ENCODE measurements around the gene CEP85. TPM values are rescaled to one million over a fixed set of nuclear protein-coding genes. Genes with fewer than 3 reads are reported as not detected.

The CEP85 gene
- total RNA-seq, 4 donors from 2014 or later = 7.5 to 14.7 (median 12.5) TPM

- Histone ChIP-seq H3K4me3 (no peak overlapping the region), H3K36me3 (peaks cover 0 to 97% (median 23%) of the 10 kb centered on the region in 3 donors), H3K27me3 (no peaks in the 10 kb centered on the region), H3K27ac (no peak overlapping the region), H3K9me3 (no peaks in the 10 kb centered on the region), H3K4me1 (no peaks in the 10 kb centered on the region)
- intact Hi-C loops (cut with DNase I) = no loop called here
- 72 to 88% methylated on average over 2 of the region's 2 CpGs for WGBS, 2 donors
- DNase-seq = no peak
- TF ChIP-seq CTCF (IDR thresholded peaks at IDR 0.05) = no peak
- TF ChIP-seq POLR2A (IDR thresholded peaks at IDR 0.05) = no peak
These were observed 25.0 kb downstream of the CEP85 start for GRCh38 chr1:26259005-26259404.

DNA sequence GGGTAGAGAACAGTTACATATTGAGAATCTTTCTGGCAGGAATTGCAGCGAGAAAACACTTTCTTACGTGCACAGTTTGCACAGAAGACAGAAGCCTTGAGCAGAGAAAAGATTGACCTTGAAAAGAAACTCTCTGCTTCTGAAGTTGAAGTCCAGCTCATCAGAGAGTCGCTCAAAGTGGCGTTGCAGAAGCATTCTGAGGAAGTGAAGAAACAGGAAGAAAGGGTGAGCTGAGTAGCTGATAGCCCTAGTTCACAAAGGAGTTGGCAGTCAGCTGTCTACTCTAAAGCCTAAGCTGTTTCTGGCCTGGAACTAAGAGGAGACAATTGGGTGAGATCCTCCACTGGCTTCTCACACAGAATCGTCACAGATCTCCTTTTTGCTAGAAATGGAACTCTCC is 25.6 kb downstream of the CEP85 start:
- peaks cover 0 to 100% (median 23%) of the 10 kb centered on the region in 3 donors for H3K36me3 ChIP-seq
- WGBS, 2 donors = 84 to 86% methylated on average over 5 of the region's 5 CpGs

DNA sequence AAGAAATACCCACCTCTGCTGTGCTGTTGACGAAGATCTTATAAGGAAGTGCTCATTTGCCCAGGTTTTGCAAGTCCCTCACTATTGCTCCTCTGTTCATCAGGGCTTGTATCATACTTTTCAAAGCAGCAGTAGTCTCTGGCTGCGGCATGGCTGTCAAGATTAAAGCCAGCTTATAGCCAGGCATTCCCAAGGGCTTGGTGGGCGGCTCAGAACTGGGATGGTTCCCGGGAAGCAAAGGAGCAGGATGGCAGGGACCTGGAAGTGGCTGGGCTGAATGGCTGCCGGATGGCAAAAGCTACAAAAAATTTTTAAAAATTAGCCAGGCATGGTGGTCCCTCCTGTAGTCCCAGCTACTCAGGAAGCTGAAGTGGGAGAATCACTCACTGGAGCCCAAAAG is 29.2 kb downstream of the CEP85 start:
- Histone ChIP-seq H3K4me1 (peaks cover 0 to 3% (median 0%) of the 10 kb centered on the region in 3 donors), H3K27ac (no peak overlapping the region), H3K4me3 (no peak overlapping the region), H3K36me3 (peaks cover 0 to 92% (median 18%) of the 10 kb centered on the region in 3 donors), H3K9me3 (peaks cover 0 to 1% (median 0%) of the 10 kb centered on the region in 3 donors), H3K27me3 (no peaks in the 10 kb centered on the region)
- intact Hi-C loops (cut with DNase I) = no loop called here
- WGBS, 2 donors = 84 to 96% methylated on average over 5 of the region's 5 CpGs
- no peak for DNase-seq
- TF ChIP-seq CTCF (IDR thresholded peaks at IDR 0.05) (no peak), POLR2A (IDR thresholded peaks at IDR 0.05) (no peak)

More for the DNA sequence above, 25.6 kb downstream of the CEP85 start:
- Histone ChIP-seq H3K27me3 (no peaks in the 10 kb centered on the region), H3K27ac (no peak overlapping the region), H3K9me3 (no peaks in the 10 kb centered on the region), H3K4me3 (no peak overlapping the region), H3K4me1 (no peaks in the 10 kb centered on the region)
- no peak for DNase-seq
- intact Hi-C loops (cut with DNase I) = no loop called here
- TF ChIP-seq POLR2A (IDR thresholded peaks at IDR 0.05) = no peak
- TF ChIP-seq CTCF (IDR thresholded peaks at IDR 0.05) = no peak

DNA sequence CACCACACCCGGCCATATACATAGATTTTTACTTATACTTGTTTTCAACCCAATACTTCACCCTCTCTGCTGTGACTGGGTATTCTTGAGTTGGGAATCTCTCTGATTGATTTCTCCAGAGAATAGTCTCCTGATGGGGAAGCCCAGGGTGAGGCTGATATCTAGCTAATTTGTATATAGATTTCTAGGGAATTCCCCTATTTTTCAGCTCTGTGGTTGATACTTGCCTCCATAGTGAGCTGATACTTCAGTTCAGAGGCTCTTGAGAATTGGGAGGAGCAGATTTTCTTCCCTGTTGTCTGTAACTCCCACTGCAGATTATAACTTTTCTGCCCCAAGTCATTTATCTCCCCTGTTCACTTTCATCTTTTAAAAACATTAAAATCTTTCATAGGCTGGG is 31.4 kb downstream of the CEP85 start:
- H3K27ac ChIP-seq = no peak overlapping the region
- TF ChIP-seq POLR2A (IDR thresholded peaks at IDR 0.05) (no peak), CTCF (IDR thresholded peaks at IDR 0.05) (no peak)
- no peaks in the 10 kb centered on the region for H3K27me3 ChIP-seq
- intact Hi-C loops (cut with DNase I) = no loop called here
- peaks cover 0 to 13% (median 11%) of the 10 kb centered on the region in 3 donors for H3K9me3 ChIP-seq
- no peak for DNase-seq
- WGBS, 2 donors = 93 to 100% methylated on average over 1 of the region's 1 CpG
- H3K4me3 ChIP-seq = no peak overlapping the region
- peaks cover 6 to 92% (median 13%) of the 10 kb centered on the region in 3 donors for H3K36me3 ChIP-seq
- peaks cover 0 to 3% (median 0%) of the 10 kb centered on the region in 3 donors for H3K4me1 ChIP-seq

DNA sequence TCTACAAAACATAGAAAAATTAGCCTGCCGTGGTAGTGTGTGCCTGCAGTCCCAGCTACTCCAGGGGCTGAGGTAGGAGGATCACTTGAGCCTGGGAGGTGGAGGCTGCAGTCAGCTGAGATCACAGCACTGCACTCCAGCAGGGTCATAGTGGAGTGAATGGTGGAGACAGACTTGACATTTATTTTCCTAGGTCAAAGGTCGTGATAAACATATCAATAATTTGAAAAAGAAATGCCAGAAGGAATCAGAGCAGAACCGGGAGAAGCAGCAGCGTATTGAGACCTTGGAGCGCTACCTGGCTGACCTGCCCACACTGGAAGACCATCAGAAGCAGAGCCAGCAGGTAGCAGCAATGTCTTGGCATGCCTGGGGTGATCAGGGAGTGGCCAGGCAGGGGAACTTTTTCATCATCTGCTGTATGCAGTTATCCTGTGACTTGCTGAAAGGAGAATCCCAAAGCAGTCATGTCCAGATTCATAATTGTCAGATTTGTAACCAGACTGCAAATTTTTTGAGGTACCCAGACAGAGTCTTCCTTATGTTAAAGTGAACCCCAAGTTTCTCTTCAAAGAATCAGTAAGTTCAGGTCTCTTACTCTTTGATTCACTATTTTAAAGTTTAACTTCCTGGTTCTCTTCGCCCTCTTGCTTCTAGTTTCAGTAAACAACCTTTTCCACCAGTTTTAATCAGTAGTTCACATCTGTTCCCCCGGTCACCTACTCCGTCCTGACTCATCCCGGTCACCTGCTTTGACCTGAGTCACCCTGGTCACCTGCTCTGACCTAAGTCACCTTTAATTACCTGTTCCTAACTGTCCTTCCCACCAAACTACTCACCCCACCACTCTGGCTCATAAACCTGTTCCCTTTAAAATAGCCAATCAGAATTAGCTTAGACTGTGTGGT is 34.5 kb downstream of the CEP85 start:
- no peak for TF ChIP-seq CTCF (IDR thresholded peaks at IDR 0.05)
- no peak for TF ChIP-seq POLR2A (IDR thresholded peaks at IDR 0.05)
- Histone ChIP-seq H3K4me1 (peaks cover 0 to 3% (median 0%) of the 10 kb centered on the region in 3 donors), H3K27me3 (no peaks in the 10 kb centered on the region), H3K9me3 (peaks cover 0 to 13% (median 11%) of the 10 kb centered on the region in 3 donors), H3K27ac (no peak overlapping the region), H3K4me3 (no peak overlapping the region), H3K36me3 (peaks cover 7 to 89% (median 13%) of the 10 kb centered on the region in 3 donors)
- DNase-seq = no peak
- intact Hi-C loops (cut with DNase I) = no loop called here
- WGBS, 2 donors = 89 to 92% methylated on average over 9 of the region's 9 CpGs

Data from esophagus squamous epithelium (tissue), 5 donors.